ENCODE measurements around the gene SETDB2.

GRCh38 chr13:49450105-49450819, 6.2 kb downstream of the SETDB2 start:
- TF ChIP-seq EP300 (IDR thresholded peaks at IDR 0.05) (no peak), CTCF (IDR thresholded peaks at IDR 0.05) (no peak), POLR2AphosphoS5 (IDR thresholded peaks at IDR 0.05) (no peak)
